ENCODE measurements around the gene SPATA2L.

Gene SPATA2L

GRCh38 chr16:89720551-89720812 lies 19.0 kb upstream of the SPATA2L start:
- no peak for DNase-seq (ENCODE audit: insufficient read length, low spot score)
- TF ChIP-seq PAX5 (IDR thresholded peaks at IDR 0.05; ENCODE audit: insufficient read depth, low read length, severe bottlenecking) = no peak
- no peak for TF ChIP-seq POU2F2 (IDR thresholded peaks at IDR 0.05; ENCODE audit: low read depth, low read length)
- FAIRE-seq = peak; percentile 54

- TF ChIP-seq POLR2A (IDR thresholded peaks at IDR 0.05; ENCODE audit: low read depth, low read length) (no peak), POU2F2 (IDR thresholded peaks at IDR 0.05; ENCODE audit: low read depth, low read length) (no peak), SPI1 (IDR thresholded peaks at IDR 0.05; ENCODE audit: low read depth, low read length) (no peak), TAF1 (IDR thresholded peaks at IDR 0.05; ENCODE audit: low read depth, low read length) (no peak), PAX5 (IDR thresholded peaks at IDR 0.05; ENCODE audit: insufficient read depth, low read length, severe bottlenecking) (no peak), POLR2AphosphoS5 (IDR thresholded peaks at IDR 0.05; ENCODE audit: low read depth, low read length) (peak; percentile 34; the same call in 1 of the 2 replicates)
- DNase-seq (ENCODE audit: insufficient read length, low spot score) (no peak), FAIRE-seq (no peak)
These were observed 16.4 kb upstream of the SPATA2L start for GRCh38 chr16:89717688-89718505.

- TF ChIP-seq POU2F2 (IDR thresholded peaks at IDR 0.05; ENCODE audit: low read depth, low read length) (no peak), SPI1 (IDR thresholded peaks at IDR 0.05; ENCODE audit: low read depth, low read length) (no peak), TAF1 (IDR thresholded peaks at IDR 0.05; ENCODE audit: low read depth, low read length) (no peak)
- no peak for DNase-seq (ENCODE audit: insufficient read length, low spot score)
- FAIRE-seq = no peak
These were observed 15.6 kb upstream of the SPATA2L start for GRCh38 chr16:89716916-89717687.

- TF ChIP-seq POU2F2 (IDR thresholded peaks at IDR 0.05; ENCODE audit: low read depth, low read length) (no peak), SPI1 (IDR thresholded peaks at IDR 0.05; ENCODE audit: low read depth, low read length) (no peak), POLR2A (IDR thresholded peaks at IDR 0.05; ENCODE audit: low read depth, low read length) (no peak)
- no peak for FAIRE-seq
- no peak for DNase-seq (ENCODE audit: insufficient read length, low spot score)
These were observed 15.0 kb upstream of the SPATA2L start for GRCh38 chr16:89716493-89716892.

- DNase-seq (ENCODE audit: insufficient read length, low spot score) (no peak), FAIRE-seq (no peak)
- TF ChIP-seq PAX5 (IDR thresholded peaks at IDR 0.05; ENCODE audit: insufficient read depth, low read length, severe bottlenecking) (no peak), POLR2A (IDR thresholded peaks at IDR 0.05; ENCODE audit: low read depth, low read length) (no peak), SPI1 (IDR thresholded peaks at IDR 0.05; ENCODE audit: low read depth, low read length) (no peak), POU2F2 (IDR thresholded peaks at IDR 0.05; ENCODE audit: low read depth, low read length) (no peak), POLR2AphosphoS5 (IDR thresholded peaks at IDR 0.05; ENCODE audit: low read depth, low read length) (no peak), TAF1 (IDR thresholded peaks at IDR 0.05; ENCODE audit: low read depth, low read length) (no peak)
These were observed 10.8 kb upstream of the SPATA2L start for GRCh38 chr16:89712274-89712781.

- TF ChIP-seq TAF1 (IDR thresholded peaks at IDR 0.05; ENCODE audit: low read depth, low read length) (peak; percentile 61), SPI1 (IDR thresholded peaks at IDR 0.05; ENCODE audit: low read depth, low read length) (no peak), POLR2AphosphoS5 (IDR thresholded peaks at IDR 0.05; ENCODE audit: low read depth, low read length) (peak; percentile 60; the same call in 1 of the 2 replicates)
- DNase-seq (ENCODE audit: insufficient read length, low spot score) (peak; percentile 99), FAIRE-seq (peak; percentile 72)
These were observed 10.2 kb upstream of the SPATA2L start for GRCh38 chr16:89711601-89712273.

- no peak for FAIRE-seq
- TF ChIP-seq SPI1 (IDR thresholded peaks at IDR 0.05; ENCODE audit: low read depth, low read length) (no peak), POLR2AphosphoS5 (IDR thresholded peaks at IDR 0.05; ENCODE audit: low read depth, low read length) (no peak), POU2F2 (IDR thresholded peaks at IDR 0.05; ENCODE audit: low read depth, low read length) (no peak), TAF1 (IDR thresholded peaks at IDR 0.05; ENCODE audit: low read depth, low read length) (no peak), POLR2A (IDR thresholded peaks at IDR 0.05; ENCODE audit: low read depth, low read length) (no peak), PAX5 (IDR thresholded peaks at IDR 0.05; ENCODE audit: insufficient read depth, low read length, severe bottlenecking) (no peak)
- DNase-seq (ENCODE audit: insufficient read length, low spot score) = no peak
These were observed 9.4 kb upstream of the SPATA2L start for GRCh38 chr16:89710709-89711564.

GRCh38 chr16:89709716-89710432 lies 8.4 kb upstream of the SPATA2L start:
- DNase-seq (ENCODE audit: insufficient read length, low spot score) = no peak
- TF ChIP-seq POLR2A (IDR thresholded peaks at IDR 0.05; ENCODE audit: low read depth, low read length) = no peak
- no peak for TF ChIP-seq POU2F2 (IDR thresholded peaks at IDR 0.05; ENCODE audit: low read depth, low read length)
- TF ChIP-seq TAF1 (IDR thresholded peaks at IDR 0.05; ENCODE audit: low read depth, low read length) = no peak
- no peak for TF ChIP-seq PAX5 (IDR thresholded peaks at IDR 0.05; ENCODE audit: insufficient read depth, low read length, severe bottlenecking)
- no peak for TF ChIP-seq POLR2AphosphoS5 (IDR thresholded peaks at IDR 0.05; ENCODE audit: low read depth, low read length)
- TF ChIP-seq SPI1 (IDR thresholded peaks at IDR 0.05; ENCODE audit: low read depth, low read length) = no peak
- no peak for FAIRE-seq
